Tibial artery (tissue), 4 donors: ENCODE measurements around the gene DGKE.

Experiments used
- DNase-seq, 2 donors: peaks; one replicate each; pipeline ENCODE4 v3.0.0-alpha.2; 2019
- H3K27ac ChIP-seq, 2 donors: fragments of 200-600 bp; sonication (generic) in 1 of 2; 1 replicate in 1 of 2; 2 replicates in 1 of 2; pipeline ENCODE4 v1.5.1; 2018 to 2019; ENCODE audit warnings: mild to moderate bottlenecking in 1 of 2
- H3K27me3 ChIP-seq, 2 donors: fragments of 200-600 bp; sonication (generic) in 1 of 2; one replicate each; pipeline versions ENCODE4 v1.5.1 to v1.6.0; 2016 to 2019
- H3K36me3 ChIP-seq, 3 donors: fragments of 200-600 bp; sonication (generic) in 2 of 3; one replicate each; pipeline ENCODE4 v1.5.1; 2016 to 2019; ENCODE audit warnings: mild to moderate bottlenecking in 2 of 3
- H3K4me1 ChIP-seq, 4 donors: fragments of 200-600 bp; sonication (generic) in 2 of 4; 1 replicate in 3 of 4; 2 replicates in 1 of 4; pipeline ENCODE4 v1.5.1; 2016 to 2019
- H3K4me3 ChIP-seq, 2 donors: fragments of 200-600 bp; sonication (generic) in 1 of 2; 1 replicate in 1 of 2; 2 replicates in 1 of 2; pipeline ENCODE4 v1.5.1; 2018 to 2019; ENCODE audit warnings: mild to moderate bottlenecking in 2 of 2
- H3K9me3 ChIP-seq, 3 donors: fragments of 200-600 bp; sonication (generic) in 1 of 3; one replicate each; pipeline ENCODE4 v1.5.1; 2016 to 2019
- CTCF ChIP-seq, 2 experiments: fragments of 200-600 bp in 1 of 2; fragments of 450-650 bp in 1 of 2; IDR thresholded peaks; one replicate each; pipeline ENCODE4 v1.5.1; 2017 to 2019; ENCODE audit warnings: antibody characterized with exemption in 2 of 2, mild to moderate bottlenecking in 1 of 2, moderate library complexity in 1 of 2
- intact Hi-C: fragments of 100-400 bp; cut with DNase I; formaldehyde crosslinking; loops from one replicate; pipeline ENCODE4 v1.15.0; 2023; ENCODE audit warnings: low total_unique reads

DGKE gene

GRCh38 chr17:56899403-56899802 is 65.5 kb downstream of the DGKE start:
- Histone ChIP-seq H3K27ac (no peak overlapping the region), H3K9me3 (no peaks in the 10 kb centered on the region), H3K27me3 (no peaks in the 10 kb centered on the region), H3K4me1 (no peaks in the 10 kb centered on the region), H3K4me3 (no peak overlapping the region), H3K36me3 (peaks cover 44 to 100% (median 74%) of the 10 kb centered on the region in 3 donors)
- peak in 1 of 2 donors; percentile 10 for DNase-seq
- TF ChIP-seq CTCF (IDR thresholded peaks at IDR 0.05), result no peak
- intact Hi-C loops, result no loop called here

GRCh38 chr17:56902348-56902747 is 68.4 kb downstream of the DGKE start:
- no peak for TF ChIP-seq CTCF (IDR thresholded peaks at IDR 0.05)
- no peak overlapping the region for H3K27ac ChIP-seq
- H3K9me3 ChIP-seq, result no peaks in the 10 kb centered on the region
- H3K36me3 ChIP-seq, result peaks cover 51 to 100% (median 75%) of the 10 kb centered on the region in 3 donors
- no peaks in the 10 kb centered on the region for H3K4me1 ChIP-seq
- intact Hi-C loops, result no loop called here
- no peak for DNase-seq
- no peaks in the 10 kb centered on the region for H3K27me3 ChIP-seq
- no peak overlapping the region for H3K4me3 ChIP-seq

- H3K4me1 ChIP-seq, result peaks cover 0 to 2% (median 0%) of the 10 kb centered on the region in 4 donors
- no peaks in the 10 kb centered on the region for H3K27me3 ChIP-seq
- intact Hi-C loops, result no loop called here
- no peak overlapping the region for H3K27ac ChIP-seq
- no peak for DNase-seq
- no peak for TF ChIP-seq CTCF (IDR thresholded peaks at IDR 0.05)
- no peaks in the 10 kb centered on the region for H3K9me3 ChIP-seq
- H3K36me3 ChIP-seq, result peaks cover 59 to 100% (median 80%) of the 10 kb centered on the region in 3 donors
- no peak overlapping the region for H3K4me3 ChIP-seq
These were observed 69.6 kb downstream of the DGKE start for GRCh38 chr17:56903560-56903959.

GRCh38 chr17:56908001-56908542 is 74.1 kb downstream of the DGKE start:
- Histone ChIP-seq H3K27ac (no peak overlapping the region), H3K27me3 (no peaks in the 10 kb centered on the region), H3K9me3 (no peaks in the 10 kb centered on the region), H3K4me3 (no peak overlapping the region), H3K4me1 (peaks cover 0 to 39% (median 18%) of the 10 kb centered on the region in 4 donors), H3K36me3 (peaks cover 41 to 55% (median 41%) of the 10 kb centered on the region in 3 donors)
- peak; percentile 72 for DNase-seq
- intact Hi-C loops, result no loop called here
- no peak for TF ChIP-seq CTCF (IDR thresholded peaks at IDR 0.05)

- intact Hi-C loops, result no loop called here
- Histone ChIP-seq H3K27me3 (no peaks in the 10 kb centered on the region), H3K9me3 (no peaks in the 10 kb centered on the region), H3K36me3 (peaks cover 22 to 37% (median 27%) of the 10 kb centered on the region in 3 donors), H3K27ac (peak overlapping the region; percentile 17 to 43), H3K4me1 (peaks cover 4 to 43% (median 22%) of the 10 kb centered on the region in 4 donors), H3K4me3 (no peak overlapping the region)
- TF ChIP-seq CTCF (IDR thresholded peaks at IDR 0.05), result no peak
- DNase-seq, result peak in 1 of 2 donors; percentile 57
These were observed 76.0 kb downstream of the DGKE start for GRCh38 chr17:56909742-56910508.
